ENCODE results near the gene LAMP2. TPM values are rescaled to one million over a fixed set of nuclear protein-coding genes. Genes with fewer than 3 reads are reported as not detected.
A peak's percentile ranks its signal among the peaks of the same experiment; 100 is the strongest.

The LAMP2 gene
- polyA plus RNA-seq, 1 donor from 2014 or later, result 49.0 TPM

DNA sequence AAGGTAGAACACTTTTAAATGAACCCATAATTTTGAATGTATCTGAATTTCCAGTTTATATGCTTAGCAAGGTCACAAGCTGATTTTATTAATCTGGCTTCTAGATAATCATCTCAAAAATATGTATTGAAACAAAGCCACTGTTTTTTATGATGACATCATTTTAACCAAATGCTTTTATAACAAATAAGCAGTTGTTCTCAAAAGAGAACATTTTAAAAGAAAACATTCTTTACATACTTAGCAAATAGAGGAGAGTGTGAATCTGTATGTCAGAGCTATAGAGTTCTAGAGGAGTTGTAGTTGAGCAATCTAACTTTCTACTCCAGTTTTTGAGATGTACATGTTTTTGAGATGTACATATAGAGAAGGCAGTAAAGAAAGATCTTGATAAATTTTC is 42.5 kb downstream of the LAMP2 start:
- Mint-ChIP-seq H3K27ac (no peak overlapping the region), H3K4me1 (peaks cover 11 to 15% (median 13%) of the 10 kb centered on the region in 3 donors), H3K4me3 (no peak overlapping the region), H3K27me3 (peaks cover 3% of the 10 kb centered on the region), H3K36me3 (peaks cover 2% of the 10 kb centered on the region), H3K9me3 (peaks cover 0 to under 1% (median 0%) of the 10 kb centered on the region in 3 donors)

DNA sequence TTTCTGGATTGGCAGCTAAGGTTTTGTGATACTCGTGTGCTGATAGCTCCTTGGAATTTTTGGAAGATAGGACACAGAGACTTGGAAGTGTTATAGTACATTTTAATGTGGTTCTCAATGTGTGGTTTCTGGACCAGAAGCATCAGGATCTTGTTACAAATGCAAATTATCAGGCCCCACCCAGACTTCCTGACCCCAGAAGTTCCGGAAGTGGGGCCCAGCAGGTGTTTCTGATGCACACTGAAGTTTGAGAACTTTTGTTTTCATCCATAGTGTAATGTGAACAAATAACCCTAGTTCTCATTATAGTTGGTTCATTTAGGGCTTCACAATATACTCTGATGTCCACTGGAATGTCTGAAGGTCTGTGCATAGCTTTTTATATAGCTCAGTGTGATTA is 49.6 kb downstream of the LAMP2 start:
- Mint-ChIP-seq H3K4me3 (peak overlapping the region; percentile 23 to 86 (median 60)), H3K27me3 (peaks cover 2% of the 10 kb centered on the region), H3K4me1 (peaks cover 20 to 35% (median 26%) of the 10 kb centered on the region in 3 donors), H3K9me3 (peaks cover 0 to 6% (median 4%) of the 10 kb centered on the region in 3 donors), H3K36me3 (peaks cover 2% of the 10 kb centered on the region), H3K27ac (peak overlapping the region; percentile 61 to 83 (median 75))

GRCh38 chrX:120408168-120408567 is 60.9 kb downstream of the LAMP2 start:
- Mint-ChIP-seq H3K9me3 (peaks cover 0 to 10% (median 9%) of the 10 kb centered on the region in 3 donors), H3K4me1 (peaks cover 0 to 1% (median 0%) of the 10 kb centered on the region in 3 donors), H3K36me3 (no peaks in the 10 kb centered on the region), H3K27me3 (peaks cover 4% of the 10 kb centered on the region), H3K27ac (no peak overlapping the region), H3K4me3 (no peak overlapping the region)

DNA sequence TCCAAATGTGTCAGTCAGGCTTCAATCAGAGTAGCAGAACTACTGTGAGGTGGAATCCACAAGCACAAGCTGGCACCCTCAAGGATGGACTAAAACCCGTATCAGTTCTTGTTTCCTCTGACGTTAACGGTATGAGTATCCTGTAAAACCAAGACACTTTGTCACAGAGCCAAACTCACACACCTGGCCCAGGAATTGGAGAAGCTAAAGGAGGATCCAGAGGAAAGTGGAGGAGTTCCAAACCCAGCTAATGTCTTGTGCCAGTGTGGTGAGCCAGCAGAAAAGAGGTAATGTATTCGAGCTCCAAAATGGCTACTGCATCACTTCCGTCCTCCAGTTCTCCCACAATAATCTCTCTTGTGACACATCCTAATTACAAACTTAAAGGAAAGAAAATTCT is 62.5 kb downstream of the LAMP2 start:
- Mint-ChIP-seq H3K4me3 (no peak overlapping the region), H3K36me3 (no peaks in the 10 kb centered on the region), H3K9me3 (peaks cover 0 to 10% (median 9%) of the 10 kb centered on the region in 3 donors), H3K4me1 (peaks cover 0 to 1% (median 0%) of the 10 kb centered on the region in 3 donors), H3K27me3 (peaks cover 4% of the 10 kb centered on the region), H3K27ac (no peak overlapping the region)

DNA sequence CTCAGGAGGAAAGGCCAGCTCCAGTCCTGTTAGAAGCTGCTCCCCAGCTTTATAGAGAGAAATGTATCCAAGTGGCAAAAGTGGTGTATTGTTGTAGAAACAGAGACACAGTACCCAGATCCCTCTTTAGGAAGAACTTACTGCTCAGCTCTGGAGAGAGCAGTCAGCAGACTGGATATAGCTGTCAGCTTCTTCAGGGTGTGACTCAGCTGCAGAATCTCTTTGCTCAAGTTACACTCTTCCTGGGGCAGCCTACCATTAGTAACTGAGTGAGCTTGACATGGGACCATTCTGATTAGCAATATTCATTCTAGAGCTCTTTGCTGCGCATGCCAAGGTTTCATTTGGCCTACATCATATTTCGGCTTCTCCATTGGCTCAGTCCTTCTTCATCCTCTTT is 66.7 kb downstream of the LAMP2 start:
- Mint-ChIP-seq H3K36me3 (no peaks in the 10 kb centered on the region), H3K4me1 (no peaks in the 10 kb centered on the region), H3K27me3 (no peaks in the 10 kb centered on the region), H3K4me3 (no peak overlapping the region), H3K27ac (no peak overlapping the region), H3K9me3 (peaks cover 0 to 5% (median 4%) of the 10 kb centered on the region in 3 donors)

- Mint-ChIP-seq H3K9me3 (peaks cover 0 to 4% (median 0%) of the 10 kb centered on the region in 3 donors), H3K4me1 (no peaks in the 10 kb centered on the region), H3K36me3 (no peaks in the 10 kb centered on the region), H3K4me3 (no peak overlapping the region), H3K27me3 (no peaks in the 10 kb centered on the region), H3K27ac (no peak overlapping the region)
Observed at GRCh38 chrX:120401301-120401700, 67.8 kb downstream of the LAMP2 start.

- Mint-ChIP-seq H3K36me3 (no peaks in the 10 kb centered on the region), H3K27me3 (peaks cover 5% of the 10 kb centered on the region), H3K27ac (no peak overlapping the region)
Observed at GRCh38 chrX:120380699-120381098, 88.4 kb downstream of the LAMP2 start.

DNA sequence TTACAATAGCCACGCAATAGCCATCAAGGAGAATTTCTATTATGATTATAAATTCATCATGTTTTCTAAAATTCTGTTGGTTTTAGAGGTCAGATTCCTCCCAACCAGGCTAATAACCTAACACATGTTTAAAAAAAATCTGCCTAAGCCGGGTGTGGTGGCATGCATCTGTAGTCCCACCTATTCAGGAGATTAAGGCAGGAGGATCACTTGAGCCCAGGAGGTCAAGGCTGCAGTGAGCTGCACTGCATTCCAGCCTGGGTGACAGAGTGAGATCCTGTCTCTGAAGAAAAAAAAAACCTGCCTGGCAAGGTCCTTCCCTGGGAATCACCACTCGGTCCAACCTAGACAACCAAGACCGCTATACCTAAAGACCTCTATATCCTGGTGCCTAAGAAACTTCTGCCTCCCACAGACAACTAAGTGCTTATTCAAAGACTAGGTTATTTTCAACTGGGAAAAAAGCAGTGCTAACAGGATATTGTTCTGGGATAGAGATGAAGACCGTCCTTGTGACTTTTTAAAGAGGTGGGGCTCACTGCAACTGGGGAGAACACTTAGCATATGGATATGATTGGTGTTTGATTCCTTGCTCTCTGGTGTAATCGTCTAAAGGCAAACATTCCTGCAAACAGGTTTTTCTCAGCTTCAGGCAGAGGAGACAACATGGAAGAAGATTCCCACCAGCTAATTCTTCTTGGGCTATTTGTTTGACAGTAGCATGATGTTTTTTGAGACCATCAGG is 89.0 kb downstream of the LAMP2 start:
- H3K9me3 Mint-ChIP-seq, result peaks cover 0 to 2% (median 2%) of the 10 kb centered on the region in 3 donors
- no peak overlapping the region for H3K4me3 Mint-ChIP-seq
- no peak overlapping the region for H3K27ac Mint-ChIP-seq
- no peaks in the 10 kb centered on the region for H3K36me3 Mint-ChIP-seq
- peaks cover 0 to 4% (median 3%) of the 10 kb centered on the region in 3 donors for H3K4me1 Mint-ChIP-seq
- H3K27me3 Mint-ChIP-seq, result peaks cover 5% of the 10 kb centered on the region

More at GRCh38 chrX:120380699-120381098, 88.4 kb downstream of the LAMP2 start:
- peaks cover 0 to 2% (median 2%) of the 10 kb centered on the region in 3 donors for H3K9me3 Mint-ChIP-seq
- peaks cover 0 to 4% (median 3%) of the 10 kb centered on the region in 3 donors for H3K4me1 Mint-ChIP-seq
- no peak overlapping the region for H3K4me3 Mint-ChIP-seq

GRCh38 chrX:120378570-120378969 is 90.5 kb downstream of the LAMP2 start:
- H3K9me3 Mint-ChIP-seq, result peaks cover 0 to 3% (median 2%) of the 10 kb centered on the region in 3 donors
- H3K27me3 Mint-ChIP-seq, result peaks cover 6% of the 10 kb centered on the region
- peaks cover 0 to 4% (median 3%) of the 10 kb centered on the region in 3 donors for H3K4me1 Mint-ChIP-seq
- H3K36me3 Mint-ChIP-seq, result no peaks in the 10 kb centered on the region
- no peak overlapping the region for H3K4me3 Mint-ChIP-seq
- no peak overlapping the region for H3K27ac Mint-ChIP-seq

Other genes starting within 250 kb of the LAMP2 start
- gene ZBTB33, start 218.5 kb downstream of the LAMP2 start, polyA plus RNA-seq, result 11.5 TPM
- gene TMEM255A, start 157.8 kb downstream of the LAMP2 start, polyA plus RNA-seq, result 0.33 TPM
- not detected for gene ATP1B4, start 107.2 kb downstream of the LAMP2 start, polyA plus RNA-seq
- gene CUL4B, start 91.7 kb upstream of the LAMP2 start, polyA plus RNA-seq, result 18.0 TPM
- gene MCTS1, start 134.8 kb upstream of the LAMP2 start, polyA plus RNA-seq, result 72.3 TPM
- gene C1GALT1C1, start 160.8 kb upstream of the LAMP2 start, polyA plus RNA-seq, result 14.9 TPM